Measurements from ENCODE around the gene PLB1.

- TF ChIP-seq CTCF (IDR thresholded peaks at IDR 0.05; ENCODE audit: low read length) (no peak), EZH2 (IDR thresholded peaks at IDR 0.05; ENCODE audit: borderline replicate concordance, low read length) (no peak)
Observed at GRCh38 chr2:28522481-28522880, 26.6 kb downstream of the PLB1 start.

All from OCI-LY1 (cell line).